Left kidney (tissue), 1 donor: ENCODE measurements around the gene CCL5. TPM values are rescaled to one million over a fixed set of nuclear protein-coding genes. Genes with fewer than 3 reads are reported as not detected.

Source experiments
- polyA plus RNA-seq: library from polyadenylated mRNA; unstranded; fragments of 120-200 nt; gene quantifications from one replicate; pipeline ENCODE4 v1.2.1, GENCODE V29; 2013; ENCODE audit not compliant: insufficient read length

Gene CCL5
- polyA plus RNA-seq, 1 donor: 1.5 TPM

Other genes with a start within 250 kb of the CCL5 start
- 13.0 TPM for gene RASL10B, start 148.7 kb downstream of the CCL5 start, polyA plus RNA-seq
- 0.08 TPM for gene GAS2L2, start 127.1 kb downstream of the CCL5 start, polyA plus RNA-seq
- not detected for gene C17orf50, start 119.5 kb downstream of the CCL5 start, polyA plus RNA-seq
- gene MMP28, start 84.7 kb downstream of the CCL5 start, polyA plus RNA-seq: 1.2 TPM
- gene TAF15, start 70.9 kb downstream of the CCL5 start, polyA plus RNA-seq: 321 TPM
- 0.20 TPM for gene HEATR9, start 11.5 kb downstream of the CCL5 start, polyA plus RNA-seq
- 3.1 TPM for gene RDM1, start 50.4 kb upstream of the CCL5 start, polyA plus RNA-seq
- not detected for gene LYZL6, start 63.4 kb upstream of the CCL5 start, polyA plus RNA-seq
- 0.20 TPM for gene CCL16, start 101.1 kb upstream of the CCL5 start, polyA plus RNA-seq
- gene CCL14, start 106.4 kb upstream of the CCL5 start, polyA plus RNA-seq: 18.0 TPM
- gene CCL15, start 121.2 kb upstream of the CCL5 start, polyA plus RNA-seq: 7.5 TPM
- gene CCL23, start 137.6 kb upstream of the CCL5 start, polyA plus RNA-seq: 0.48 TPM
- gene CCL18, start 183.9 kb upstream of the CCL5 start, polyA plus RNA-seq: not detected
- 3.9 TPM for gene CCL3, start 209.8 kb upstream of the CCL5 start, polyA plus RNA-seq
- gene CCL4, start 223.5 kb upstream of the CCL5 start, polyA plus RNA-seq: 1.7 TPM